ENCODE results near the gene ULK4. TPM values are rescaled to one million over a fixed set of nuclear protein-coding genes. Genes with fewer than 3 reads are reported as not detected.

The ULK4 gene
- total and polyA plus RNA-seq, 2 of the 8 experiments (the other 6 are each of a cell fraction or from before 2014, with no cell fraction given) = 3.0 to 10.8 TPM

GRCh38 chr3:41441568-41441967 is 520.3 kb downstream of the ULK4 start (continued):
- TF ChIP-seq EZH2 (IDR thresholded peaks at IDR 0.05; ENCODE audit: low read depth, low read length, severe bottlenecking) (no peak), RBBP5 (IDR thresholded peaks at IDR 0.05; ENCODE audit: borderline replicate concordance, low read depth, low read length) (no peak), KDM4A (IDR thresholded peaks at IDR 0.05; ENCODE audit: low read depth, low read length, severe bottlenecking) (no peak), RNF2 (IDR thresholded peaks at IDR 0.05; ENCODE audit: borderline replicate concordance, low read depth, low read length, missing control alignments, poor library complexity, severe bottlenecking) (no peak)

Measured in H1 (cell line).